GM15510 (cell line): ENCODE results near the gene ABLIM1.

Experiments
- POLR2A ChIP-seq: IDR thresholded peaks from 3 replicates; pipeline ENCODE4 v1.6.1; 2011; ENCODE audit warnings: borderline replicate concordance; ENCODE audit not compliant: insufficient read length; ENCODE audit errors: extremely low read depth

ABLIM1 gene

DNA sequence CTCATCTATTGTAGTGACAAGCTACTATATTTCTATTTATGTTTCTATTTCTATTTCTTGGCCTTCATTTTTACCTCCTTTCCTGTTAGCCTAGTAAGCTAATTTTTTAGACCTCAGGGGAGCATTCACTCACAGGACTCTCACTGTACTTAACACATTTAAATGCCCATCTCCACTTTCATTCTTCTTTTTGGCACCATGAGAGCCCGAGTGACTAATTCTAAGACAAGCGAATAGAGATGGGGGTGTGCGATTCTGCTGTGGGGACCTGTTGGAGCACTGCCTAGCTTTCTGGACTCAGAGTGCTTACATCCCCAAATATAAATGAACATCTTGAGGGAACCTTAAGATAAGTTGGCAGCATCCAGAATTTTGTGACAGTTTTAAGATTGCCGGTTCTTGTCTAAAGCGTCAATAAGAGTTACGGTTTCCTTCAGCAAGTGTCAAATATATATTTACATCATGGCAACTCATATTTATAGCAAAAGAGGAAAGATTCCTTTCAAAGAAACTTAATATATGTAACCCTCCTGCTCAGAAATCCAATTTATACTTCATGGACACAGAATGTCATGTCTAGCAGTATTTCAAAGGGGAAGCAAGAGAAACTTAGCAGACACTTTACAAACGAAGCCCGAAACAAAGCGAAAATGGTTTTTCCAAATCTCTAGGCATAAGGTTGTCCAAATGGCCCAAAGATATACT lies 199.7 kb downstream of the ABLIM1 start:
- TF ChIP-seq POLR2A: no peak

DNA sequence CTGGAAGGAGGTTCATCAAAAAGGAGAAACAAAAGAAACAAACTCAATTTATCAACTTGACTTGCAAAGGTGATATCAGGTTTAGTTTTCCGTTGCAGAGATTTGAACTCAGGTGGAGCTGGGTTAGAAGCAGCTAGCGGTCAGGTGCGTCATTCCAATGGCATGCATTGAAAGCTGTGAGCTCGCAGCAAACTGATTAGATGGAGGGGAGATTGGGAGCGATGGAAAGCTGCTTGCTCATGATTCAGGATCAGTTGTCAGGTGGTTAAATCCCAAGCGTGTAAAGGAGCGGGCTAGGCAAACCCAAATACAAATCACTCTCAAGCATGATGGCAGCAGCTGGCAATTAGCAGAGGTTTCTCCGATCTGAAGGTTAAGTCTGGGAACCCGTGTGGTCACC lies 204.5 kb downstream of the ABLIM1 start:
- TF ChIP-seq POLR2A: no peak

DNA sequence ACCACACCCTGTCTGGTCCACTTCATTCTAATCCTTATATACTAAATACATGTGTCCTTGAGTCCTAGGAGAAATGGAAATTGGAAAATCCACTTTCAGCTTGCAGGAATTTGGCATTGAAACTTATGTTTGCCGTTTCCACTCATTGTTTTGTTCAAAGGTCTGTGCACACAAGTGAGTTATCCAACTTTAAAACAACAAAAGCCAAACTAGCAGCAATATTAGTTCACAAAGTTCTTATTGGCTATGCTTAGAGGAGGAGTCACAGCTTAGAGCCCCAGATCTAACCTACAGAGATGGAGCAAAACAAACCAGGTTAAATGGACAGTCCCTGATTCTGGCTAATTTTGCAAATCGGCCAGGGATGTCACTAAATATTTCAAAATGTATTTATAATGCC lies 209.2 kb downstream of the ABLIM1 start:
- TF ChIP-seq POLR2A: no peak

DNA sequence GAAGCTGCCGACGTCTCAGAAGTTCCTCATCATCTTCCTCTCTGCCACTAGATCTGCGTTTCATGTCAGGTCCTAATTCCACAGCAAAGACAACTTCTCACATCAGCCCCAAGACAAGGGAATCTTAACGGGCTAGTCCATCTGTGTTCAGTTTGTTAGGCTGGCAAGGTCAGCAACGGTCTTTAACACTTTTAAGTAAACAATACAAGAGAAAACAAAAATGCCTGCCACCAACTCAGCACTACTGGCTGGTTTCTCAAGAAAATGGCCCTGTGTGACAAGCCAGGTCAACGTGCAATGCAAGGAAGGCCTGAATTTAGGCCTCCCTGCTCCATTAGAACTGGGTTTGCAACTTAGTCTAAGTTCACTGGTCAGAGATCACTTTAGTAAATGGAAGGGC lies 212.7 kb downstream of the ABLIM1 start:
- no peak for TF ChIP-seq POLR2A

DNA sequence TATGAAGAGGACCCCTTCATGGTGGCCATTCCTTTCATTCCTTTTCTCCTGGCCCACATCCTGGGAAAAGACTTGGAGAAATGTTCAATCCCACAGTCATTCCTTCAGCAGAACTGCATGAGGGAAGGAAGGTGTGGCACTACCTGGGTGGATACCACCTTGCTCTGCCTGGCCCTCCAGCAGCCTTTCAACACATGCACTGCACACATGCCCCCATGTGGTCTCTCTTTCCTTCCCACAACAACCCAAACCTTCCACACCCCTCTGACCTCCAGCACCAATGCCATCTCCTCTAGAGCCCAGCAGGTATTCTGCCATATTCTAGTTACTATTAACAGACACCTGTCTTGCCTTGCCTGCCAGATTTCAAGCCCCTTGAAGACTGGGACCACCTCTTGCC lies 213.3 kb downstream of the ABLIM1 start:
- no peak for TF ChIP-seq POLR2A

DNA sequence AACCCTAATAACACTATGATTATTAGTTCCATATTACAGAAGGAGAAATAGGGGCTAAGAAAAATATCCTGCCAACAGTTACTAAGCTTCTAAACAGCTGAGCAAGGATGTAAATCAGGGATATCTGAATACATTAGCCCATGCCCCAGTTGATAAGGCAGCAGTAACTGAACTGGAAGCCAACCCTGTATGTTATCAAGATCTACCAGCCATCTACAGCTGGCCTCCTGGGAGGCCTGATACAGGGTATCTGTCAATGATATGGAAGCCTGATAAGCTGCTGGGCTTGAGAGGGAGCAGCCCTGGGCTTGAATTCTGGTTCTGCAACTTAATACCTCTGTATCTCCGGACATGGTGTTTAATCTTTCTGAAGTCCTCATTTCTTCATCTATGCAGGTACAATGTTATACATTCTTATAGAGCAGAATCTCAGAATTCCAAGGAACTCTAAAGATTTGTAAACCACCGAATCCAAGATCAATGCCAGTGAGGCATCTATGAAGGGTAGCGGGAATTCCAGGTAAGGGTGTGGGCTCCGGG lies 215.9 kb downstream of the ABLIM1 start:
- no peak for TF ChIP-seq POLR2A

DNA sequence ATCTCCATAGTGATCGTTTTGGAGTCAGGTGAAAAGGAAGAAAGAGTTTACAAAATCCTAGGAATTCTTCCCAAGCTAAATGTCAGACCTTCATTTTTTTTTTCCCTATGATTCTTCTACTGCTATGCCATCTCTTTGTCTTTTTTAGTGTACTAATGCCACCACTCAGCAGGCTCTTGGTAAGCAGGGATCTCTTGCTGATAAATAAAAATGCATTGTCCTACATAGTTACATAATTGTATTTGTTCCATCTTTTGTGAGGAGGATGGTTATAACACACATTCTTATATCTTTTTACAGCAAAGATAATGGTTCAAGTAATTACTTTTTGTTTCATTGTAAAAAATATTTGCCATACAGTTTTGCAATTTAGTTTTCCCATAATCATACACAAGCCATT lies 217.0 kb downstream of the ABLIM1 start:
- TF ChIP-seq POLR2A: no peak

DNA sequence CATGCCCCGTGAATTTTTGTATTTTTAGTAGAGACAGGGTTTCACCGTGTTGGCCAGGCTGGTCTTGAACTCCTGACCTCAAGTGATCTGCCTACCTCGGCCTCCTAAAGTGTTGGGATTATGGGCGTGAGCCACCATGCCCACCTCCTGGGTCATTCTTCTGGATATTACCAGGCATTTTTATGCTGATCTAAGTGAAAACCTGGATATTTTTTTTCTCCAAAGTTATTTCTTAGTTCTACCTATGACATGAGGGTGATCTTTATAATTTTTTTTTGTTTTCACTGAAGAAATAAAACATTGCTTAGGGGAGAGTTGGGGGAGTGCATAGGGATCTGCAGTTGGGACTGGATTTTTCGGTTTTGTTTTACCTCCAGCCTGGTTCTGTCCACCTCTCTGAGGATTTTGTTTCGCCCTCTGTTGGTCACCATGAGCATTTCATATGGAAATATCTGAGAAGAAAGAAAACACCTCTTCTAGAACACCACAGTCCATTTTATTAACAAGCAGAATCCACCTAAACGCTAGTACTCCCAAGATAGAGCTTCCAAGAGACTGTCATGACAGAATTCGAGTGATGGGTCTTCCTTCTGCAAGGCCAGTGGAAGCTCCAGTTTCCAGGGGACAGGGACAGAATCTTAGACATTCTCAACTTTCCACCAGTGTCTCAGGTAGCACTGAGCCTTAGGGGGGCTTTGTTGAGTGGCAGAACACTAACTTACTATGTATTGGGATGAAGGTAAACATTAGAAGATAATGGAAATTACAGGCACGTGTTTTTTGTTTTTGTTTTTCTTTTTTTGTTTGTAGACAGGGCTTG lies 220.4 kb downstream of the ABLIM1 start:
- no peak for TF ChIP-seq POLR2A

DNA sequence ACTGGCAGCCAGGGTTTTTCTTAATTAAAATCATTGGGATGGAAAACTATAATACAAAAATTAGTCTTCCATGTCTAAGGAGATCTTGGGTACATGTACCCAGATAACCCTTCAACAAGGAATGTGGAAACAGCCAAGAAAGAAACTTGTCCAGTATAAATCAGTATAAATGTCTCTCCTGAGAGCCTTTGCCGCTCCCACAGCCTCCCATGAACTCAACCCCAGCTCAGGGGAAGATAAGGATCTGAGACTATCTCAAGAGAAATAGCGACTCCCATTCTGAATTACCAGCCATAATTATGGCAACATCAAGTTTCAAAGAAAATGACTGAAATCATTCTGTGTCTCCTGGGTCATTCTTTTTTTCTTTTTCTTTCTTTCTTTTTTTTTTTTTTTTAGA lies 221.1 kb downstream of the ABLIM1 start:
- TF ChIP-seq POLR2A: no peak

DNA sequence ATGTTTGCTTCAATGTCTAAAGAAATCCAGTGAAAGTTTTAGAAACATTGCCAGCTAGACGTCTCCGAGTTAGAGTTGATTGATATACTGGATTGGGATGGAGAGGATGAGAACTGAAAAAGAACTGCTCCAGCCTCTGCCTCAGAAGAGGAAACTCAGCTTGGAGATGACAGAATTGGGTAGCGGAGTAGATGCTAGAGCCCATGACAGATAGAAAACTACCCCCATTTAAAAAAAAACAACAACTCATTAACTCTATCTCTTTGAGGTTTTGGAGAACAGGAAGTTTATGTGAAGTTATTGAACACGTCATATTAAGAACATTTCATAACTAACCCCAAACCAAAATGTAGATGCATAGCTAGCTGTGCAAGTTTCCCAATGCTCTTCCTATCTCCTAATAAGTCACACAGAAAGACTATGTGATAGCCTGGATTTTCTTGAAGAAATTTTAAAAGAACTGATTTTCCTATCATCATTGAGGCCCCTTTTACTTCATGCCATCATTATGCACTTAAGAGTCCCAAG lies 225.4 kb downstream of the ABLIM1 start:
- TF ChIP-seq POLR2A: no peak

DNA sequence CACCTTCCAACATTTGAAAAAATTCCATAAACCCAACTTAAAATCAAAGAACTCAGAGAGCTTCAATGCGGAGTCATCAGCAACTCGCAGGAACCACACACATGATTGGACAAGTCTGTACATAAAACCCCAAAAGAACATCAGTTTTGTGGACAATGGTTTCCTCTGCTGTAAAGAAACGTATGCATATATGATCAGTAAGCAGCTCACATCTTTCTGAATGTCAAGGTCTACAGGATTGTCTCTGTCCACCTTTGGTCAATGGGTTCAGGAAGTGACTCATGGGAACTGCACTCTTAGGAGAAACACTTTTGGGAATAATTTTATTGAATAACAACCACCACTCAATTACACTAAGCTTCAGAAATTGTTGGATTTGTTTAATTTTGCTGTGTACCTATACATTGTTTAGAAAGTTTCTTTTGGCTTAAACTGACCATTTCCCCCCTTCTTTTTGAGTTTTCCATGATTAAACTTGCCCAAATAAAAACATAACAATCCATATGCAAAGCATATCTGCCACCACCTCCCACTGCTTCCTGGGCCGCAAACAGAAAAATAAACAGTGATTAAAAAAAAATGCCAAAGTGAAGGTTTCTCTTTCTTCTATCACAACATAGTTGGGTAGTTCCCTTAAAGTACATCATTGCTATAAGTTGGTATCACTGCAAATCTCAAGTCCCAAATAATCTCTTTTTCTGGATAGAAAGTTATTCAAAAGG lies 226.5 kb downstream of the ABLIM1 start:
- no peak for TF ChIP-seq POLR2A

DNA sequence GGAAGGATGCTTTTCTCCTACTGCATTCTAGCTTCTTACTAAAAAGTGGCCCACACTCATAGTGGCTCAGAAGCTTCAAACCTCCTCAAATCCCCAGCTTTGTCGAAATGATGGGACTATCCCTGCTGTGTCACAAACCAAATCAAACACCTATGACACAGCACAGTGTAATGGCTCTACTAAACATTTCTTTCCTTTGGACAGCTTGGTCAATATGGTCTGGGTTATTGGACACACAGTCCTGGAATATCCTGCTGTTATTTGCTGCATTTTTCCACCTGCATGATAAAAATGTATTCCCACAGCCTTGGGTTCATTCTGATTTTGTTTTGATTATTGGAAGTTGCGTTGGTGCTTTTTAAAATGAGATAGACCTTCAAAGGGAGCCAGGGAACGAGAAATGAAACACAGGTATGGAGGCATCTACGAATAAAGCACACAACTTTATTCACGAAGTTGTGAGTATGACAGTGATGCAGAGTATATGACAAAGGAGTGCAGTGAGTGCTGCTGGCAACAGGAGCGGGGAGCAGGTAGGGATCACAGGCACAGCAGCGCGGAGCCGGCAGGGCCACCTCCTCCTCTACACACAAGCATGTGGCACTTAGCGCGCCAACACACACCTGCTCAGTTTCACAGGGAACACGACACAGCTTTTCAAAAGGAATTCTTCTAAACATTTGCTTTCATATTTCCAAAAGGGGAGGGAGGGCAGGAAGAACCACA lies 227.2 kb downstream of the ABLIM1 start:
- TF ChIP-seq POLR2A: no peak

DNA sequence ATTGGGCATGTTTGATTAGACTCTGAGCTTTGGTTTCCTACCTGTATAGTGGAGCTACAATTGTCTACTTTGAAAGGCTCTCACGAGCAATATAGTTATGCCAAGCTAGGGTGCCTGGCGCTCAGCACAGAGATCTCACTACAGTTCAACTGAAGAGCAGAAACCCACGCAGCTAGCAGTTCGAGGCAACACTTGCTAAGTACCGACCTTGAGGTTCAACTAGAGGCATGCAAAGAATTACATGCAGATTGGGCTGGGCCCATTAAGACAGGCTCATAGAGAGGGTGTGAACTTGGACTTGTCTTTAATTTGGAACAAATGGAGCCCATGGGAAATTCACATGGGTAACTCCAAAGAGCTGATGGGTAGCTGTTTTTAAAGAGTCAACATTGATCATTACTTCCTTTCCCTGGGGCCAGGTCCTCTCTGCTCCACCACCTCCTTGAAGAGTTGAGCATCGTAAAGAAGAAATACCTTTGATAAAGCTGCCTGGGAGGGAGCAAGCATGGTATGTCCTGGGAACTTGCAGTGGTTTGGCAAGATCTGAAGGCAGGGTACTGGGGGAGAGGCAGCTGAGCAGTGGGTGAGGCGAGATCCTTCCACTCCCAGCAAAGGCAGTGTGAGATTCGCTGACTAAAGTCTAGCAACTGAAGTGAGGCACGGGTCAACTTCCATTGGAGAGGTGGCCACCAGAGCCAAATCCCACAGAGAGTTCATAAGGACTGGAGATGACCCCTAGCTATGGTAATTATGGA lies 228.3 kb downstream of the ABLIM1 start:
- no peak for TF ChIP-seq POLR2A
